SK-N-MC (cell line): ENCODE results near the gene BMP8A.
"Not testable (repeated sequence)": the region's sequence is repeated elsewhere in the genome, so short reads cannot be mapped to it uniquely, and the experiment has no call there.

Experiments
- DNase-seq: peaks from one replicate; pipeline ENCODE4 v3.0.0-alpha.2; 2011; ENCODE audit warnings: low read depth, low spot score
- H3K27ac ChIP-seq: fragments of 200-600 bp; sonication (generic); 2 replicates; pipeline ENCODE4 v1.5.1; 2016; ENCODE audit warnings: mixed run types
- H3K36me3 ChIP-seq: fragments of 200-600 bp; sonication (generic); 2 replicates; pipeline ENCODE4 v1.6.1; 2017; ENCODE audit warnings: antibody characterized with exemption, low read length, mixed read lengths; ENCODE audit not compliant: insufficient read depth
- H3K4me3 ChIP-seq: fragments of 200-600 bp; sonication (generic); 2 replicates; pipeline ENCODE4 v1.5.1; 2016
- H3K9ac ChIP-seq: fragments of 200-600 bp; sonication (generic); 2 replicates; pipeline ENCODE4 v1.8.0; 2017; ENCODE audit warnings: mixed run types, mixed read lengths; ENCODE audit not compliant: insufficient read length
- H3K9me3 ChIP-seq: fragments of 200-600 bp; sonication (generic); 2 replicates; pipeline ENCODE4 v1.6.1; 2017; ENCODE audit warnings: low read depth, mild to moderate bottlenecking, antibody characterized with exemption, low read length, moderate library complexity, mixed read lengths
- EZH2 ChIP-seq: fragments of 200-600 bp; sonication (generic); IDR thresholded peaks from one replicate; pipeline ENCODE4 v1.6.1; 2017; ENCODE audit warnings: antibody characterized with exemption
- FOXP2 ChIP-seq: optimal IDR thresholded peaks from 2 replicates; pipeline ENCODE3; 2011; ENCODE audit warnings: mild to moderate bottlenecking, moderate library complexity; ENCODE audit not compliant: insufficient read depth; ENCODE audit errors: extremely low read length, control extremely low read depth
- POLR2AphosphoS5 ChIP-seq: IDR thresholded peaks from 2 replicates; pipeline ENCODE4 v1.6.1; 2012; ENCODE audit warnings: mild to moderate bottlenecking, low read depth, low read length, borderline replicate concordance

BMP8A gene

DNA sequence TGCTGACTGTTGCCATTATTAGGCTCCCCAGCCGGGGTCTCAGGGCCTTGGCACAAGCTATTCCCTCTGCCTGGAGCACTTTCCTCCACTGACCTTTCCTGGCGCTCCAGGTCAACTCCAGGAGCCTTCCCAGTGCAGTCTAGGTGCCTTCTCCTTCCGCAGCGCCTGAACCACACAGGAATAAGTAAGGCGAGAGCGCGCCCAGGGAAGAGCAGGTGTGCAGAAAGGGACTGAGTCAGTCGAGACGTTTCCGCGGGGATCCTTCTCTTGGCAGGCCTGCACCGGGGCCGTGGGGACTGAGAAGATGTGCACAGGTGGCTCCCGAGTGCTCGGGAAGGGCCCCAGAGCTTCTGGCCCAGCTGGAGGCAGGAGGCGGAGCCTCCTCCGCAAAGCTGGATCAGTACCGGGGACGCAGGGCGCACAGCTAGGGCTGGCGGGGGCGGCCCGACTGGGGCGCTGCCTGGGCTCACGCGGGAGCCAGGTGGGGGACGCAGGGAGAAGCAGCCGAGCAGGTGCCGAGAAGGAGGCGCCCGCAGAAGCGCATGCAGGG lies 765 bp upstream of the BMP8A start:
- DNase-seq = no peak
- Histone ChIP-seq H3K4me3 (no peak overlapping the region), H3K27ac (no peak overlapping the region), H3K9me3 (no peaks in the 10 kb centered on the region), H3K36me3 (no peaks in the 10 kb centered on the region), H3K9ac (no peak overlapping the region)
- TF ChIP-seq POLR2AphosphoS5 (no peak), EZH2 (no peak), FOXP2 (no peak)

DNA sequence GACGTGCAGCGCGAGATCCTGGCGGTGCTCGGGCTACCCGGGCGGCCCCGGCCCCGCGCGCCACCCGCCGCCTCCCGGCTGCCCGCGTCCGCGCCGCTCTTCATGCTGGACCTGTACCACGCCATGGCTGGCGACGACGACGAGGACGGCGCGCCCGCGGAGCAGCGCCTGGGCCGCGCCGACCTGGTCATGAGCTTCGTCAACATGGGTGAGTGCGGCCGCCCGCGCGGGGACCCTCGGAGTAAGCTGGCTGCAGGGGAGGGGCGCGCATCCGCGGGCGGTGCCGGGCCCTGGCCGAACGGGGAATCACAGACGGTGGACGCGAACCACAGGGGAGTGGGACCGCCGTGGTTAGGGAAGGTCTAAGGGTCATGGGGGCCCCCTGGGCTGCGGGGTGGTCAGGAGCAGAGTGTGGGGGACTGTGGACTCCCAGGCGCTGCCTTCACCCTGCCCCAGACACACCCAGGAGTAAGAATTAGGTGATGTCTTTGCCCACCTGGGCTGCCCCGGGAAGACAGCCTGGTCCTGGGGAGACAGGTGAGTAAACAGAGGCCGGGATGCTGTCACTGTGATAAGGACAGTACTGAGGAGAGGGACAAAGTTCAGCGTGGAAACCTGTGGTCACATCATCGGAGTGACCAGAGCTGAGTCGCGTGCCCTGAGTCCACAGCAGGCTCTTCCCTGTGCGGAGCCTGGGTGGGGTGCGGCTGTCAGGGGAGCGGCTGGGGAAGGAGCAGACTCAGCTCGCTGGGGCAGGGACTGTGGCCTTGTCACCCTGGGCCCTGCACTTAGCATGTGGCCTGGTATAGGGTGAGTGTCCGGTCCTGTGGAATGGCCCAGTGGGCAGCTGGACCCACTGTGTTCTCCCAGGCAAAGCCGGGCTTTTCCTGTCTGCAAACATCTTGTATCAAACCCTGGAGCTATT lies 944 bp downstream of the BMP8A start:
- H3K9me3 ChIP-seq, H3K36me3 ChIP-seq, H3K27ac ChIP-seq, H3K4me3 ChIP-seq, DNase-seq, H3K9ac ChIP-seq: not testable (repeated sequence)

DNA sequence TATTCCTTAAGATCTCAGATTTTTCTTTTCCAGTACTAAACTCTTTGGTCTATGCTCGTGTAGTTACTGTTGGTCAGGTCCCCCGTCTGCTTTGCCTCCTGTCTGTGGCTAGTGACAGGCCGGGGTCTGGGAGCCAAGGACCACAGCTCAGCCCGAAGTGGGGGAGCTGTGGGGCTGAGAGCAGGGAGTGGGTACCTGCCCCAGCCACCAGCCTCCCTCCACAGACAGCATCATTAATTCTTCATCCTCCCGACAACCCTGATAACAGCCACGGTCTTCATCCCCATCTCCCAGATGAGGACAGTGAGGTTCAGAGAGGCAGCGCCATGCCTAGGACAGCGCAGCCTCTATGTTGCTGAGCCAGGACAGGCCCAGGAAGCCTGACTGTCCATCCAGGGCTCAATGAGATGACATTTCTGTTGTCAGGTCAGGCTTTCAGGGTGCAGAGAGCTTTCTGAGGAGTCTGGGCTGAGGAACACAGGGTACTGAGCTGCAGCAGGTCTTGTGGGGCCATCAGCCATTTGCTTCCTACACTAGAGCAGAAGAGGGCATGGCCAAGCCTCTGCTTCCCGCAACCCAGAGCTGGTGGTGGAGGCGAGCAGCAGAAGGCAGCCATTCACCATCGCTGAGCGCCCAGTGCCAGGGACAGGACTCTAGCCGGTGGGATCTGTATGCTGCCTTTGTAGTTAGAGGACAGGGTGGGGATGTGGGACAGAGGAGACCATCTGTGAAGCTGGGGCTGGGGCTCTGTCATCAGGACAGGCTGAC lies 1.8 kb downstream of the BMP8A start:
- not testable (repeated sequence) for H3K9me3 ChIP-seq, H3K36me3 ChIP-seq, DNase-seq, H3K9ac ChIP-seq, H3K27ac ChIP-seq, H3K4me3 ChIP-seq

DNA sequence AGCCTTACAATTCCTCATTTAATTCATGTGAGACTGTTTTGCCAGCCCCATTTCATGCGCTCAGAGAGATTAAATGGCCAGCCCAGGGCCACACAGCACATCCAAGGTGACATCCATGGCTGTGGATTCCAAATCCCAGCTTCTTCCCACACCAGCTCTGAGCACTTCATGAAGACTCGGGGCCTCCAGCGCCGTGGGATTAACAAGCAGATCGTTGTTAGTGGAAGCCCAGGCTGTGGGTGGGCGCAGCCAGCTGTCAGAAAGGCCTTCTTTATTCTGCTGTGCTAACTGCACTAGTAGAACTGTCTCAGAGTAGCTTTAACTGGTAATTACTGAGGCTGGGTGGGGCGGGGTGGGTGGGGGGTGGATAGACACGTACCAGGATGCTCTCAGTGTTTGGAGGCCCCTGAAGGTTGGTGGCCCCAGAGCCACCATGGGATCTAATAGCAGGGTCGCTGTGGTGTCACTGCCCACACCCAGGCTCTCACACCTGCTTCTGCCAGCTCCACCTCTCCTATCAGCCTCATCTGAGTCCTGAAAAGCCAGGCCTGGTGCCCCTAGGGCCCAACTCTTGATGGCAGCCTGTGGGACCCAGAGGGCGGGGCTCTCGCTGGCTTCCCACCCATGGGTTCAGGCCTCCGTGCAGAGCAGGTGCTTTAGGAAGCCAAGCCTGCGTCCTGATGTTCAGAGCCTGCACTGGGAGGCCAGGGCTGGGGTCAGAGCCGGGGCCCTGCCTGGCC lies 3.4 kb downstream of the BMP8A start:
- H3K27ac ChIP-seq = no peak overlapping the region

DNA sequence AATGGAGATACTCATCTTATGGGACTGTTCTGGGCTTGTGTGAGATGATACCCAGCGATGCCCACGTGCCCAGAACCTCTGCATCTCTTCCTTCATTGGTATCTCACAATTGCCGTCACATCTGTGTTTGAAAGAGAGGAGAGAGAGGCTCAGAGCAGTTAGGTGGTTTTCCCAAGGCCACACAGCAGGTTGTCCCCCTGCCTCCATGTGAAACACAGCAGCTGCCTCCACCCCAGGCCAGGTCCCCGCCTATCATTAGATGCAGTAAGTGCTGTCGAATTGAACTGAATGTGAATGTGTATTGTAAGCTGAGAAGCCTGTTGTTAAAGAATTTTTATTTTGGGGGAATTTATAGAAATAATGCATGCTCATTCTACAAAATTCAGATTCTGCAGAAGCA lies 5.1 kb downstream of the BMP8A start:
- H3K27ac ChIP-seq, DNase-seq, H3K4me3 ChIP-seq, H3K9me3 ChIP-seq, H3K36me3 ChIP-seq, H3K9ac ChIP-seq: not testable (repeated sequence)

More for the DNA sequence above, 3.4 kb downstream of the BMP8A start:
- DNase-seq = no peak
- no peaks in the 10 kb centered on the region for H3K36me3 ChIP-seq
- H3K9ac ChIP-seq = no peak overlapping the region
- no peak overlapping the region for H3K4me3 ChIP-seq
- no peaks in the 10 kb centered on the region for H3K9me3 ChIP-seq
- no peak for TF ChIP-seq POLR2AphosphoS5
- TF ChIP-seq FOXP2 = no peak
- TF ChIP-seq EZH2 = no peak

DNA sequence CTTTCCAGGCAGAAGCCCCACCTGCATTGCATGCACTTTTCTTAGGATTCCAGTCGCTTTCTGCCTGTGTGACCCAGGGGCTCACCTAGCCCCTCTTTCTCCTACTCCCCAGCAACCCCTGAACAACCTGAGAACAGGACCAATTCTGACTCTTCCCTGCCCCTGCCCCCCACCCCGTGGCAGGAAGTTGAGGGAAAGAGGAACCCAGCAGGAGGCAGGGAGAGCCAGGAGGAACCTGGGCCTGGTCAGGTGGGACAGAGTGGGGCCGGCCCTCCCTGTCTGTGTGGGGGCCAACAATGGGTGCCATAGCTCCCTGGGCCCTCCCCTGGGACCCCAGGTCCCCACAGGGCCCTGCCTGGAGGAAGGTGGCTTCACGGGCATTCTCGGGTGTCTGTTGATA lies 6.1 kb downstream of the BMP8A start:
- no peak for TF ChIP-seq POLR2AphosphoS5
- no peak for TF ChIP-seq FOXP2
- no peak for TF ChIP-seq EZH2
- DNase-seq = no peak

DNA sequence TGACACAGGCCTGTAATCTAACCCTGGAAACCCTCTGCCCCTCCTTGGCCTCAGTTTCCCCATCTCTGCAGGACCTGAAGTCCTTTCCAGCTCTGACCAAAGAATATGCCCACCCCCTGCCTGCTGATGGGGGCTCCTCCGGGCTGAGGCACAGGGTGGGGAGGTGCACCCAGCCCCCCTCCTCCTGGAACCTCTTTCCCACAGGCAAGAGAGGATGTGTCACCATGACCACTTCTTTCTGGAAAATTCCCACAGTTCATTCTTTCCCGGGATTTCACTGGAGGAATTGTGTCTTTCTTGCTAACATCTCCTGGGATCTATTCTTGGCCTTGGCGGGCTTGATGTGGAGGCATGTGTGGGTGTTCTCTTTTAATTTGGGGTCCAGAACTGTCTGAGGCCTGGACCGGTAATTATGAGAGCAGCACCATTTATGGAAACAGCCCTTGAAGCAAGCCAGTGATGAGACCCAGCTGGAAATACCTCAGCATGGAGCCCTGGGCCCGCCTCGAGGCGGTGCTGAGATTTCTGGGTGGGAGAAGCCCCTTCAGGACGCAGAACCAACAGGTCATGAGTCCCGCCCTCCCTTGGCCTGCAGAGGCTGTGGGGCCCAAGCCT lies 6.8 kb downstream of the BMP8A start:
- not testable (repeated sequence) for H3K36me3 ChIP-seq, H3K9me3 ChIP-seq, H3K4me3 ChIP-seq, DNase-seq, H3K9ac ChIP-seq, H3K27ac ChIP-seq

More for the DNA sequence above, 6.1 kb downstream of the BMP8A start:
- no peak overlapping the region for H3K9ac ChIP-seq
- no peak overlapping the region for H3K4me3 ChIP-seq
- H3K9me3 ChIP-seq = no peaks in the 10 kb centered on the region
- no peak overlapping the region for H3K27ac ChIP-seq
- H3K36me3 ChIP-seq = no peaks in the 10 kb centered on the region

DNA sequence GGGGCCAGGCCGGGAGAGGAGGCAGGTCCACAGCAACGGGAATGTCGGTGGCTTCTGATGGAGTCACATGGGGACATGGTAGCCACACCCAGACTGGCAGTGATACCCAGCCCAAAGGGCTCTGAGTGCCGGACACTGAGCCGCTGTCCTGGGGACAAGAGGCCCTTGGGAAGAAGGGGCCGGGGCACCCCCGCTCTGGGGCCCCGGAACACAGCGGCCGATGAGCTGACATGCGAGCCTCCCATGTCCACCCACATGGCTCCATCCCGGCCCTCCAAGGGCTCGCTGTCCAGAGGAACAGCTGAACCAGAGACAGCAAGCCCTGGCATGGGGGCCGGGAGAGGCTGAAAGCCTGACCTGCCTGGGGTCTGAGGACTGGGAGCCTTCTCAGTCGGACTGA lies 7.4 kb downstream of the BMP8A start:
- not testable (repeated sequence) for H3K27ac ChIP-seq, DNase-seq, H3K4me3 ChIP-seq, H3K9me3 ChIP-seq, H3K9ac ChIP-seq, H3K36me3 ChIP-seq

DNA sequence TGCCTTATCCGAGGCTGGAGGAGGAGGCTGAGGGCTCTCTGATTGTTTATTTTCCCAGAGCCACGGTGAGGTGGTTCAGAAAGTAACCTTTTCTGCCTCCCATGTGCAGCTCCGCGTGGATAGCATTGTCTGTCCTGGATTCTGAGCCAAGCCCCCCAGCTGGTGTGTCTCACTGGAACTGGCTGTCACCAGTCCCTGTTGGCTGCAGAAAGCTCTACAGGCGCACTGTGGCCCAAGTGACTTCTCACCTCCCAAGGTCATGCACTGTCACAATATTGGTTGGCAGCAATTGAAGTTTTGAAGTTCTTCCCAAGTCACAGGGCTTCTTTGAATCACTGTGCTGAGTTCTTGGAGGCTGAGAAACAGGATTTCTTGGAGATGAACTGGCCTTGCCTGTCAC lies 8.2 kb downstream of the BMP8A start:
- DNase-seq = no peak
- no peak for TF ChIP-seq POLR2AphosphoS5
- H3K4me3 ChIP-seq = no peak overlapping the region
- no peak overlapping the region for H3K27ac ChIP-seq
- H3K36me3 ChIP-seq = no peaks in the 10 kb centered on the region
- no peaks in the 10 kb centered on the region for H3K9me3 ChIP-seq
- no peak overlapping the region for H3K9ac ChIP-seq
